SHP77 (cell line): Measurements from ENCODE around the gene FBXO46.
A peak's percentile ranks its signal among the peaks of the same experiment; 100 is the strongest.

Source experiments
- DNase-seq, 2 experiments: peaks; one replicate each; lab custom pipeline; 2025; lab: John Stamatoyannopoulos, UW

Gene FBXO46, protein sequence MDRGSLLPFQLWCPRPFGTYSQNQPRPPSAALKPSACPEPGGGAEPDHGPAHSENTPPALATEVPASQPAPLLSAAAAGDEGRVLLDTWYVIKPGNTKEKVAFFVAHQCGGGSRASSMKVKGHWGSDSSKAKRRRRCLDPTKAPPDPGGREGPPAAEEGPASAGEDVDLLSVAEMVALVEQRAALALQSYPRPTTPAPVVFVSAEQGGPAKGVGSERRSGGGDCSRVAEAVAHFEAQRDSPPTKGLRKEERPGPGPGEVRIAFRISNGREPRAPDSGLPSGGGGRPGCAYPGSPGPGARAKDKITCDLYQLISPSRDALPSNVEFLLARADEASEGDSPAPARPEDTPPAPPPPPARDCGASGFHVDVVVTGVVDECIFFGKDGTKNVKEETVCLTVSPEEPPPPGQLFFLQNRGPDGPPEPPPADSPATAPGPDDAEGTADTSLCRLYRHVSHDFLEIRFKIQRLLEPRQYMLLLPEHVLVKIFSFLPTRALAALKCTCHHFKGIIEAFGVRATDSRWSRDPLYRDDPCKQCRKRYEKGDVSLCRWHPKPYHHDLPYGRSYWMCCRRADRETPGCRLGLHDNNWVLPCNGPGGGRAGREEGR

DNA sequence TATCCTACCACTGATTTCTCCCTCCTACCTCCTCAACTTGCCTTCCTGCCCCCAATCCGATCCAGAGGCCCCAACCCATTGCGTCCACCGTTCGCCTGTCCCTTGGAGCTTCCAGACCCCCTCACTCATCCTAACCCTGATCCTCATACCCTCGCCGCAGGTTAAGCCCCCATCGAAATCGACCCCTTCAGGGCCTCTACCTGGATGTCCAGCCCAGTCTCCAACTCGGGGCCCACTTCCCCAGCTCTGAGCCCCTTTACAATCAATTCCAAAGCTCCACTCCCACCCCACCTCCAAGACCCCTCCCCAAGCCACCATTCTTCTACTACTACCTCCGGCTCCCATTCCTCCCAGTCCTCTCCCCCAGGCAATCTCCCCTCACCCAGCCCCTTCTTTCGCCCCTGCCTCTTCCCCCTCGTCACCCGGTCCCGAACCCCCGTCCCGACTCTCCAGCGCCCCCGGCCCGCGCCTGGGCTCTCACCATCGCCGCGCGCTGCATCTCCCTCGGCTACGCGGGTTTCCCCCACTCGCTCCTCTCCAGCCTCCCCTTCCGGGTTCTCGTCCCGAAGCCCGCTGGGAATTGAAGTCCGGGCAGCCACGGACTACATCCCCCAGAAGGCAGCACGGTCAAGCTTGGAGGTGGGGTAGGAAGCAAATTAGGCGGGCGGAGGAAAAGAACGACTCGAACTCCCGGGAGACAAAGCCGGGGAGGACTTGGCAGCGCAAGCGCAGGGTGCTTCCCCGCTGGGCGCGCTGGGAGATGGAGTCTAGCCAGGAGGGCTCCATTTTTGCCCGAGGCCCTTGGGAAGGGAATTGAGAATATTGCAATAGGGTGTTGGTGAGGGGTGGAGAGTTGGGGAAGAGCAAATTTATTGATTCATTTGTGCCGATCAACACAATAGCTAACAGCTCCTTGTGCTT, at the start of gene FBXO46:
Gene FBXO46 (minus strand): TSS at position 529 of the 921 bp plus-strand sequence. CDS start 17,401 bp downstream, outside the sequence.
- DNase-seq: peak; percentile 97

DNA sequence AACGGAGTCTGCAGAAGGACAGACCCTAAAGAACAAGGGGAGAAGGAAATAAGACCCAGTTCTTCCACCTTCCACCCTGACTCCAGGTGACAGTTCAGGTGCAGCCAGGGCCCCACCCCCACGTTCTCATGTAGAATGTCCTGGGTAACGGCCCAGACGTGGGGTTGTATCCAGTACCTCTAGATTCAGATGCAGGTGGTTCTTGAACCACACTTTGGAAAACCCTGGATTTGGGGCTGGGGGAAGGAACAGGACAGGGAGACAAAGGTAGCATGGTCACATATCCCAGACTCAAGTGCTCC, 49.4 kb upstream of the FBXO46 start:
- DNase-seq: no peak

DNA sequence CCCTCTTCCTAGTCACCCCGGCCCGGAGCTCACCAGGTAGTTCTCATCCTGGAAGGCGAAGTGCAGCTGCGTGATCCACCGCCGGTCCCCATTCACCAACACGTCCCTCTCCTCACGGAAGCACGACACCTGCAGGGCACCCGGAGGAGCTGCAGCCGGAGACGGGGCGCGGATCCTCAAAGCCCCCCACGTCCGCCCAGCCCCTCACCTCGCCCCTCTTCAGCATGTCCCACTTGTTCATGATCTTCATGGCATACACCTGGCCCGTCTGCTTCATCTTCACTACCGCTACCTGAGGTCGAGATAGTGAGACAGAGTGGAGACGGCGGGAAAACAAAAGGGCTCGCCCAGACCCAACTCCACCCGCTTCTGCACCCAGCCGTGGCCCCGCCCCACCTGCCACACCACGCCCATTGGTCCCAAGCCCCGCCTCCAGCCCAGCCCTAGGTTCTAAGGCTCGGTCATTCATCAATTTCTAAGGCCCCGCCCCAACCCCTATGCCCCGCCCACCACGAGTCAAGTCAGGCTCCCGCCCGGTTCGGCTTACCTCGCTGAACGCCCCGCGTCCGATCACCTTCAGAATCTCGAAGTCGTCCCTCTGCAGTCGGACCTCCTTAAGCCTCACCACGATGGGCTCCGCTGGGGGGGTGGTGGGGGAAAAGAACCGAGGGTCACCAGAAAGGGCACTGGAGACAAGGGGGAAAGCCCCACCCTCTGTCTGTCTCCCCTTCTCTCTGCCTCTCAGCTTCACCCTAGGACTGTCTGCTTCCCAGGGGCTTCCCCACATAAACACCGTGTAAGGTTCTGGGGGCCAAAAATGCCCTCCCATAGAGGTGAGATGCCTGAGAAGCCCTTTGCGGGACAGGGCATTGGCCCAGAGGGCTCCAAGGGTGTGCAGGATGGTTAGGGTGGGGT, 48.8 kb upstream of the FBXO46 start:
- peak; percentile 69 to 77 for DNase-seq

DNA sequence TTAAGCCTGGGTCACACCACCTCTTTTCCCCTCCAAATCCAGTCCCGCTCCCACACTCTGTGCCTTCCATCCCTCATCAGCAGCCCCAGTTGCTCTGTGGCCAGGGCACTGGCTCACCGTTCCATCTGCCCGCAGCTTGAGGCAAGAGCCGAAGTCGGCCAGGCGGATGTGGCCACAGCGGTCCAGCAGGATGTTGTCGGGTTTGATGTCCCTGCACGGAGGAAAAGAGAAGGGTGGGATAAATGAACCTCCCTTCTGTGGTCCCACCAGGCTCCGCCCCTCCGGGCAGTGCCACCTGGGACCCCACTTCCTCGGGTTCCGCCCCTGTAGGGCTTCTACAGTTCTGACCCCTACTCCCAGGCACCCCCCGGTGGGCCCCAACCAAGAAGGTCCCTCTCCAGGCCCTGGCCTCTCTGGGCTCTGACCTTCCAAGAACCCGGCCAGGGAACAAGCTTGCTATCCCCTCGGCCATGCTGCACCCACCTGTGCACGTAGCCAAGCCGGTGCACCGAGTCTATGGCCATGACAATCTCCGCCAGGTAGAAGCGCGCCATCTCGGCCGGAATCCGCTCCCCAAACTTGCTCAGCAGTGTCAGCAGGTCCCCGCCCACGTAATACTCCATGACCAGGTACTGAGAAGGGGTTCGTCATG, 47.4 kb upstream of the FBXO46 start:
- no peak for DNase-seq

DNA sequence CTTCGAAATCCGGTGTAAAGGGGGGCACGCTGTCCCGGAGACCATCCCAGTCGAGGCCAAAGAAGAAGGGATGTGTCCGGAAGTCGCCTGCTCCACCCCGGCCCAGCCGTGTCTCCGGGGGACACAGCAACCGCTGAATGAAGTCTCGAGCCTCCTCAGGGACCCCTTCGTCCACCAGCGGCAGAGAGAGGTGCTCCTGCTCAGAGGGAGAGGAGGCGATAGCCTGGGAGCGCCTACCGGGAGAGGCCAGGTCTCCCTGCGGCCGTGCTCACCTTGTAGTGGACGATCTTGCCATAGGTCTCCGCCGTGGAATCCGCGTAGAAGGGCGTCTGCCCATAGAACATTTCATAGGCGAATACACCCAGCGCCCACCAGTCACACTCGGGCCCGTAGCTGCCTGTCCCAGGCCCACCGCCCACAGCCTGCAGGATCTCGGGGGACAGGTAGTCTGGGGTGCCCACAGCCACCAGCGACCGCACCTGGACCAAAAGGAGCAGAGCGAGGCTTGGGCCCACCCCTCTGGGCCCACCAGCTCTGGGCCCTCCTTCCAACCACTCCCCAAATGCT, 46.8 kb upstream of the FBXO46 start:
- DNase-seq: no peak

DNA sequence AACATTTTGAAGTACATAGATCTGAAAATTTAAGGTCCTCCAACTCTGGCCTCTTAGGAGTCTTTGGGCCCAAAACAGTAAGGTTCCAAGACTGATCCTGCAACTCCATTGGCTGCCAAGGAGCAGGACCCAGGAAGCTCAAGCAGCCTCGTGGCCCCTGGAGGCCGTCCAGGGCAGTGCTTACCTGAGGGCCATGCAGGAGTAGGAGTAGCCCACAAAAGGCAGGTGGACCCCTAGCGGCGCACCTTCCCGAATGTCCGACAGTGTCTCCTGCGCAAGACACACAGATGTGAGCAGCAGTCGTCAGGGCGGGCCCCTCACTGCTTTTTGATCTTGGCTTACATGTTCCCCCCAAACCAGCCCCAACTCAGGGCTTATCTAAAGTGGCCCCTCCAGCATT, 44.1 kb upstream of the FBXO46 start:
- DNase-seq: no peak

DNA sequence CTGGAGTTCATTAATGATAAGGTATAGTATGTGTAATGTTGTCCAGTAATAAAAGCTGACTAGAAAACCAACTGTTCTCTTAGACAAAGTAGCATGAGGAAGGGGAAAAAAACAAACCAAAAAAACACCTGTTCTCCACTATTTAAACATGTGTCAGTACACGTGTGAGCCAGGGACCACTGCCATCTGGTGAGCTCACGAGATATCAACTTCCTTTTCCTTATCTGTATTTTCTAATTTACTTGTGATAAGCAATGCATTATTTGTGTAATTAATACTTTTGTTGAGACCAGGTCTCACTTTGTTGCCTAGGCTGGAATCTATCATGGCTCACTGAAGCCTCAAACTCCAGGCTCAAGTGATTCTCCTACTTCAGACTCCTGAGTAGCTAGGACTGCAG, 42.7 kb upstream of the FBXO46 start:
- no peak for DNase-seq

DNA sequence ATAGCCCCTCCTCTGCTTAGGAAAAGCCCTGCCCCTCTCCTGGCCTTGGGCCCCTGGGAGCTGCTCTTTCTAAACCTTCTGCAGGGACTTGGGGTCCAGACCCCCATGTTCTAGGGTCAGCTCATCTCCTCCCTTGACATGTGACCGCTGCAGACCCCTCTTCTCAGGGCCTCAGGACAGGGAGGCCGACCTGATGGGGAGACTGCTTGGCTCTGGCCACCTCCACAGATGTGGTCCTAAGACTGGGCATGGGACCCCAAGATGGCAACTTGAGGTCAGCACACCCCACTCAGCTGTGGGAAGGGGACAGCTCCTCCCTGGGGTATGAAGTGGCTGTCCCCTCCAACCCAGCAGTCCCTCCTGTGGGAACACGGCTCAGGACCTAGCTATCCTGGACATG, 42.2 kb upstream of the FBXO46 start:
- DNase-seq: no peak

GRCh38 chr19:45772130-45772840, 41.6 kb upstream of the FBXO46 start:
- no peak for DNase-seq

DNA sequence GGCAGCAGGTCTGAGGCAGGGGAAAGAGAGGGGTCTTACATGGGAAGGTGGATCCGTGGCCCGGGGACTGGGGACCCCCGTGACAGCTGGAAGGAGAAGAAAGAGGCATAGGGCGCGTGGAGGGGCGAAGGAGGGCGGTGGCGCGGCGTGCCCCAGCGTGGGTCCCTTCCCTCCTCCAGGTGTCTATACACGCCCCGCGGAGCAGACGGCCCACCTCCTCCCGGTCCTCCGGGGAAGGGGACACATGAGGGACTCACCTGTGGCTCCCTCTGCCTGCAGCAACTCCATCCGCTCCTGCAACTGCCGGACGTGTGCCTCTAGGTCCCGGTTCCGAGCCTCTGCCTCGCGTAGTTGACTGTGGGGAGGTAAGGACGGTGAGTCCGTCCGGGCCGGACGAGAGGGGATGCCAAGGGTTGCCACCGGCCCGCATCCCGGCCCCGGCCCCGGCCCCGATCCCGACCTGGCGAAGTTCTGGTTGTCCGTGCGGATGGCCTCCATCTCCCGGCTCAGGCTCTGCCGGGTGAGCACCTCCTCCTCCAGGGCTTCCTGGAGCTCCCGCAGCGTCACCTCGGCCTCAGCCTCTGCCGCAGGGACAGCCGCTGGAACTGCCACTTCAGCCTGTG, 40.7 kb upstream of the FBXO46 start:
- no peak for DNase-seq

GRCh38 chr19:45770192-45771101, 39.8 kb upstream of the FBXO46 start:
- DNase-seq: peak; percentile 96 to 99

GRCh38 chr19:45769821-45770191, 39.1 kb upstream of the FBXO46 start:
- DNase-seq: no peak

DNA sequence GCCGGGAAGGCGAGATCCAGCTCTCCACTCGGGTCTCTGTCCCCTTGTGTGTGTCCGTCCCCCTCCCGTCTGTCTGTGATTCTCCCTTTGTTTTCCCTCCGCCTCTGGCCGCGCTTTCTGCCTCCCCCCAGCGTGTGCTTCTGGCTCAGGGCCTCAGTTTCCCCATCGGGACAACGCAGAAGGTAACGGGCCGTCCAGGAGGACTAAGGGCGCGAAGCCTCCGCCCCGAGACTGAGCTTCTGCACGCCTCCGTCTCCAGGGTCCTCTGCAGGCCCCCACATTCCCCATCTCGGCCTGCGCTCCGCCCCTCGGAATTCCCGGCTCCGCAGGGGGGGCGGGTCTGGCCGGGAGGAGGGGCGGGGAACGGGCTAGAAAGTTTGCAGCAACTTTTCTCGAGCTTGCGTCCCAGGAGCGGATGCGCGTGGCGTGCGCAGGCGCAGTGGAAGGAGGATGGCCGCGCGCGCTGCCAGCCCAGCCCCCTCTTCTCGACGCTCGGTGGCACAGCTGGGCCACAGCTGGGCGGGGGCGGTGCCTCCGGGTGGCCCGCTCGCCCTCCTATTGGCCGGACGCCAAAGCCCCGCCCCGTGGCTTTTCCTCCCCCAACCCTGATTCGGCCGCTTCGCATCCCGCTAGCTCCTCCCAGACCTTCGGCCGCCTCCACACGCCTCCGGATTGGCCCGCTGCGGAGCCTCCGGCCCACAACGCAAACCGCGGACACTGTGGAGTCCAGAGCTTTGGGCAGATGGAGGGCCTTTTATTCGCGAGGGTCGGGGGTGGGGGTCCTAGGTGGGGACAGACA, 38.5 kb upstream of the FBXO46 start, which contains the start of gene SIX5:
Gene SIX5 (minus strand): TSS at position 269 of the 799 bp plus-strand sequence. CDS start 408 bp downstream, outside the sequence.
- peak; percentile 88 to 93 for DNase-seq

GRCh38 chr19:45768655-45768983, 37.9 kb upstream of the FBXO46 start:
- DNase-seq: no peak

DNA sequence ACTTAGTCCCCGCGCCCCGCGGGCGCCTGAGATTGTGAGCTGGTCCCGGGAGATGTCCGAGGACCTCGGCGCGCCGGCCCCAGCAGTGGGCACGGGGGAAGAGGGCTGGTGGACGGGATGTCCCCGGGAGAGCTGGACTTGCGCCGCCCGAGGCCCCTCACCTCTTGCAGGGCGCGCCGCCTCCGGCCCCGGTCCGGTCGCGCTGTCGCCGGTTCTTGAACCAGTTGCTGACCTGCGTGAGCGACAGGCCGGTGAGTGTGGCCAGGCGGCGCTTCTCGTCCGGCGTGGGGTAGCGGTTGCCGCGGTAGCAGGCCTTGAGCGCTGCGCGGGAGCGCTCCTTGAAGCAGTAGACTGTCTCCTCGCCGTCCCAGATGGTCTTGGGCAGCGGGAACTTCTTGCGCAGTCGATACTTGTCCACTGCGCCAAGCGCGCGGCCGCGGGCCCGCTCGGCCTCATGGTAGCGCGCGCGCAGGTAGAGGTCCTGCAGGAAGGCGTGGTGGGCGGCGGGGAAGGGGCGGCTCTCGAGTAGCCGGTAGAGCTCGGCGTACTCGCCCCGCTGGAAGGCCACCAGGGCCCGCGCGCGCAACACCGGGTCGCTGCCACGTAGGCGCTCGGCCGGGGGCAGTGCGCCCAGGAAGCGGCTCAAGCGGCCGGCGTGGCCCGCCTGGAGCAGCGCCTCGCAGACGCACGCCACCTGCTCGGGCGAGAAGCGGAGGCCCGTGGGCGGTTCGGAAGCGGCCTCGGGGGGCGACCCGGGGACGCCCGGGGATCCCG, 37.4 kb upstream of the FBXO46 start:
- no peak for DNase-seq

DNA sequence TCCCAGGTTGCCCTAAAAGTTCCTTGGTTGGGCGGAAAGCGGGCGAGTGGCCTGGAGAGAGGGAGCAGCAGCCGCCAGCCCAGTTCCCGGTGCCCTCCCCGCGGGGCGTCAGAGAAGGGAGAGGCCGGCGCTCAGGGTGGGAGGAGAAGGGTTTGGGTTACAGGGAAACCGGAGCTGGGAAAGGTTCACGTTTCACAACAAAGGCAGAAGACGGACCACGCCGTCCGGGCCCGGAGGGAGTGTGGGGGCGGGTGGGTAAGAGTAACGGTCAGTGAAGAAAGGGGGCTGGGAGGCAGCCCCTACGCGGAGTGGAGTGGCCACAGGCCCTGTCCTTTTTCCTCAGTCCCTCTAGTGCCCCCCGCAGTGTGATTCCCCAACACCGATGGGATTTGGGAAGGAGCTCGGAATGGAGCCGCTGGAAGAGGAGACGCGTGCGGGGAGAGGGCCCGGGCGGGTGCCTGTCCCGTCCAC, 36.7 kb upstream of the FBXO46 start:
- no peak for DNase-seq

DNA sequence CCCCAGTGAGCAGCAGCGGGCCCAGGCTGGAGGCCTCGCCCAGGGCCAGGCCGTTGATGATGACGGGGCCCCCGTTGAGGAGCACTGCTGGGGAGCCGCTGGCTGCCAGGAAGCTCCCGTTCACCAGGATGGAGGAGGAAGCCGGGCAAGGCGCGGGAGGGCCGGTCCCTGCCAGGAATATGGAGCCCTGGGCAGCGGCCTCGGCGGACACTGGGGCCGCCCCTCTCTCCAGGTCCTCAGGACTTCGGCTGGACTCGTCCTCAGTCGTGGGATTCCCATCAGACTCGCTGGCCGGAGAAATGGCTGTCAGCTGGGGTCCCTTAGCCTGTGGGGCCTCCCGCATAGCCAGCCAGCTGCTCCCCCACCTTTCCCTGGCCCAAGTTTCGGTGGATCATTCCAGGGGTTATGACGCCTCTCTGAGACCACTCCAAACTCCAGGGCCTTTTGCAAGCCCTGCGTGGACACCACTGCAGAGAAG, 36.2 kb upstream of the FBXO46 start:
- DNase-seq: no peak
